Mesenchymal stem cell (in vitro differentiated cells and primary cell): ENCODE results near the gene MRTFA.

Experiments
- DNase-seq: peaks from one replicate; pipeline ENCODE4 v3.0.0-alpha.2; 2013
- H2AFZ ChIP-seq: one replicate; pipeline ENCODE4 v1.6.1; 2013; ENCODE audit warnings: low read depth, mild to moderate bottlenecking, control low read depth, inconsistent platforms, low read length, moderate library complexity
- H2AK5ac ChIP-seq: 2 replicates; pipeline ENCODE4 v1.6.1; 2013; ENCODE audit warnings: low read length, moderate library complexity, mild to moderate bottlenecking, inconsistent platforms; ENCODE audit not compliant: severe bottlenecking
- H2BK120ac ChIP-seq: one replicate; pipeline ENCODE4 v1.6.1; 2013; ENCODE audit warnings: low read depth, mild to moderate bottlenecking, inconsistent platforms, low read length, moderate library complexity
- H2BK12ac ChIP-seq, 2 experiments: one replicate each; pipeline ENCODE4 v1.6.1; 2013; ENCODE audit warnings: inconsistent platforms in 2 of 2, low read length in 2 of 2, mild to moderate bottlenecking in 2 of 2, moderate library complexity in 2 of 2, control low read depth in 1 of 2
- H2BK15ac ChIP-seq: one replicate; pipeline ENCODE4 v1.6.1; 2013; ENCODE audit warnings: mild to moderate bottlenecking, low read depth, inconsistent platforms; ENCODE audit not compliant: poor library complexity, severe bottlenecking
- H2BK5ac ChIP-seq: 2 replicates; pipeline ENCODE4 v1.6.1; 2013; ENCODE audit warnings: low read depth, mild to moderate bottlenecking, low read length, control low read depth, inconsistent platforms; ENCODE audit not compliant: poor library complexity, severe bottlenecking
- H3K14ac ChIP-seq, 2 experiments: one replicate each; pipeline ENCODE4 v1.6.1; 2013; ENCODE audit warnings: inconsistent platforms in 2 of 2, low read length in 2 of 2, control low read depth in 1 of 2, mild to moderate bottlenecking in 1 of 2, moderate library complexity in 1 of 2
- H3K18ac ChIP-seq, 2 experiments: one replicate each; pipeline ENCODE4 v1.6.1; 2013; ENCODE audit warnings: inconsistent platforms in 2 of 2, low read length in 2 of 2, control low read depth in 1 of 2, low read depth in 1 of 2, mild to moderate bottlenecking in 1 of 2
- H3K23ac ChIP-seq, 2 experiments: one replicate each; pipeline ENCODE4 v1.6.1; 2013; ENCODE audit warnings: inconsistent platforms in 2 of 2, low read length in 2 of 2, mild to moderate bottlenecking in 2 of 2, moderate library complexity in 2 of 2, control low read depth in 1 of 2
- H3K27ac ChIP-seq: 2 replicates; pipeline ENCODE4 v1.5.1; 2013; ENCODE audit warnings: mild to moderate bottlenecking, moderate library complexity, low read length, control low read depth, inconsistent platforms; ENCODE audit not compliant: poor library complexity, severe bottlenecking
- H3K27me3 ChIP-seq, 2 experiments: 2 replicates each; pipeline versions ENCODE4 v1.6.1 to v1.7.0; 2013; ENCODE audit warnings: low read length in 2 of 2, mild to moderate bottlenecking in 2 of 2, moderate library complexity in 2 of 2, control low read depth in 1 of 2, inconsistent platforms in 1 of 2; ENCODE audit not compliant: control insufficient read depth in 1 of 2, insufficient read depth in 1 of 2
- H3K36me3 ChIP-seq, 2 experiments: 2 replicates each; pipeline versions ENCODE4 v1.6.1 to v1.7.0; 2013; ENCODE audit warnings: low read length in 2 of 2, control low read depth in 1 of 2, inconsistent platforms in 1 of 2, low read depth in 1 of 2, mild to moderate bottlenecking in 1 of 2; ENCODE audit not compliant: insufficient read depth in 2 of 2, control insufficient read depth in 1 of 2
- H3K4ac ChIP-seq, 2 experiments: one replicate each; pipeline ENCODE4 v1.6.1; 2013; ENCODE audit warnings: inconsistent platforms in 2 of 2, low read length in 2 of 2, mild to moderate bottlenecking in 2 of 2, moderate library complexity in 2 of 2, control low read depth in 1 of 2, low read depth in 1 of 2
- H3K4me1 ChIP-seq: 2 replicates; pipeline ENCODE4 v1.6.1; 2013; ENCODE audit warnings: low read depth, low read length, control low read depth; ENCODE audit not compliant: control insufficient read depth, insufficient read depth
- H3K4me2 ChIP-seq: 2 replicates; pipeline ENCODE4 v1.6.1; 2013; ENCODE audit warnings: low read length, mild to moderate bottlenecking, inconsistent platforms; ENCODE audit not compliant: poor library complexity, severe bottlenecking
- H3K4me3 ChIP-seq, 2 experiments: 2 replicates each; pipeline versions ENCODE4 v1.5.1 to v1.7.0; 2013; ENCODE audit warnings: low read length in 2 of 2, mild to moderate bottlenecking in 2 of 2, control low read depth in 1 of 2, low read depth in 1 of 2; ENCODE audit not compliant: insufficient read depth in 1 of 2
- H3K79me1 ChIP-seq: replicated peaks from 2 replicates; pipeline ENCODE4 v1.6.1; 2013; ENCODE audit warnings: mild to moderate bottlenecking, control low read depth, low read length, inconsistent platforms; ENCODE audit not compliant: poor library complexity, severe bottlenecking
- H3K9ac ChIP-seq: 2 replicates; pipeline ENCODE4 v1.7.0; 2013; ENCODE audit warnings: mild to moderate bottlenecking, low read length, moderate library complexity
- H3K9me3 ChIP-seq: 2 replicates; pipeline ENCODE4 v1.7.0; 2013; ENCODE audit warnings: mild to moderate bottlenecking, low read length; ENCODE audit not compliant: control insufficient read depth
- H4K8ac ChIP-seq: one replicate; pipeline ENCODE4 v1.6.1; 2013; ENCODE audit warnings: inconsistent platforms, mild to moderate bottlenecking, low read length, moderate library complexity
- H4K91ac ChIP-seq: one replicate; pipeline ENCODE4 v1.6.1; 2013; ENCODE audit warnings: mild to moderate bottlenecking, low read length, inconsistent platforms
- WGBS: methylation state at CpG from one replicate; pipeline ENCODE4 v1.1.7; 2013; ENCODE audit warnings: mixed read lengths; 5-methylcytosine and 5-hydroxymethylcytosine counted together

The MRTFA gene

DNA sequence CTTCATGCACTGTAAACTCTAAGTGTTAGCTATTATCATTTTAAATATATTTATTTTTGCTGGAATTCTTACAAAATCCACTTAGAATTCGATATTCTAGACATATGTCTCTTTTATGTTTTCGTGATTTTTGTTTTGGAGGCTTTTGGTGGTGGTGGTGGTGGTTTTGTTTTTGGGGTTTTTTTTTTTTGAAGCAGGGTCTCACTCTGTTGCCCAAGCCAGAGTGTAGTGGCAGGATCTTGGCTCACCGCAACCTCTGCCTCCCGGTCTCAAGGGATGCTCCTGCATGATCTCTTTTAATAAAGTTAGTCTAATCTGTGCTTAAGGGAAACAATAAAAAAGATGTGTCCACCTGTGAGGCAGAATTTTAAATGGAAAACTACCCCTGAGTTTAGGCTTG is 117.7 kb downstream of the MRTFA start:
- H3K9ac ChIP-seq = no peak overlapping the region
- no peak overlapping the region for H2BK15ac ChIP-seq
- H2BK12ac ChIP-seq = no peak overlapping the region
- H2BK120ac ChIP-seq = no peak overlapping the region
- H3K18ac ChIP-seq = no peak overlapping the region
- 98% methylated on average over 3 of the region's 4 CpGs for WGBS
- H3K4me3 ChIP-seq = no peak overlapping the region
- H3K4me2 ChIP-seq = no peak overlapping the region
- no peaks in the 10 kb centered on the region for H3K27me3 ChIP-seq
- no peak overlapping the region for H4K8ac ChIP-seq
- no peak overlapping the region for H2BK5ac ChIP-seq
- no peak overlapping the region for H3K14ac ChIP-seq
- H2AFZ ChIP-seq = no peak overlapping the region
- no peak overlapping the region for H4K91ac ChIP-seq
- H3K79me1 ChIP-seq = peaks cover 35% of the 10 kb centered on the region
- no peak overlapping the region for H3K23ac ChIP-seq
- H3K9me3 ChIP-seq = no peaks in the 10 kb centered on the region
- no peaks in the 10 kb centered on the region for H3K4me1 ChIP-seq
- H3K36me3 ChIP-seq = peaks cover 0 to 6% of the 10 kb centered on the region in 2 experiments
- no peak for DNase-seq
- no peak overlapping the region for H3K4ac ChIP-seq
- no peak overlapping the region for H2AK5ac ChIP-seq
- H3K27ac ChIP-seq = no peak overlapping the region

DNA sequence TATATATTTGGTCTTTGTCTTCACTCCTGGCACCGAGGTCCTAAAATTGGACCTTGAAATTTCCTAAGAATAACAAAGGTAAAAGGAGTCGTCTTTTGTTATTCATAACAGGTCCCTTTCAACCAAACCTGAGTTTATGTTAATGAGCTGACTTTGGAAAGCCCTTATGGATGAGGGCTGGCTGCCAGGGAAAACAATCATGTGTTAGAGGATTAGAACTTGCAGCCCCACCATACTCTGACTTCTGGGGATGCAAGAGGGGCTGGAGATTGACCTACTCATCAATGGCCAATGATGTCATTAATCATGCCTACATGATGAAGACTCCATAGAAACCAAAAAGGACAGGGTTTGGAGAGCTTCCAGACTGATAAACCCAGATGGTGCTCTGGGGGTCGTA is 118.9 kb downstream of the MRTFA start:
- Histone ChIP-seq H3K4me2 (no peak overlapping the region), H2BK120ac (no peak overlapping the region), H2AFZ (no peak overlapping the region), H3K27me3 (no peaks in the 10 kb centered on the region), H3K36me3 (peaks cover 0 to 6% of the 10 kb centered on the region in 2 experiments), H3K4me1 (peaks cover 1% of the 10 kb centered on the region), H2AK5ac (no peak overlapping the region), H3K9me3 (no peaks in the 10 kb centered on the region), H3K4me3 (no peak overlapping the region), H3K18ac (no peak overlapping the region), H4K91ac (no peak overlapping the region), H2BK12ac (no peak overlapping the region), H2BK5ac (no peak overlapping the region), H4K8ac (no peak overlapping the region), H3K79me1 (peaks cover 32% of the 10 kb centered on the region), H3K14ac (no peak overlapping the region), H2BK15ac (no peak overlapping the region), H3K9ac (no peak overlapping the region), H3K23ac (no peak overlapping the region), H3K4ac (no peak overlapping the region), H3K27ac (no peak overlapping the region)
- no peak for DNase-seq
- whole genome bisulfite sequencing = 100% methylated on average over 1 of the region's 3 CpGs

DNA sequence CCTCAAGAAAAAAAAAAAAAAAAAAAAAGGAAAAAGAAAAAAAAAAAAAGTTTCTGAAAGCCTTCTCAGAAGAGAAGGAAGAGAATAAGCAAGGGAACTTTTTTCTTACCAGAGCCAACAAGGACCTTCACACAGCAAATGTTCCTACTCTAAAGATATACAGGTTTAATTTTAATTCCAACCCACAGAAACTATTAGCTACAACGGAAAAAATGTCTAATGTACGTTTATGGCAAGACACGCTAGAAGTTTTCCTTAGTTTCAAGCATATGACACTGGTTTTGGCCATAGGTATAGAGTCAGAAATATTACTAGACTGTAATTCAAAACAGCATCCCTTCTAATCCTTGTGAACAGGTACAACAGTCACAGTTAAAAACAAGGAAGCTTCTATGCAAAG is 120.1 kb downstream of the MRTFA start:
- Histone ChIP-seq H3K14ac (no peak overlapping the region), H3K4ac (no peak overlapping the region), H4K8ac (no peak overlapping the region), H2BK12ac (no peak overlapping the region), H2AK5ac (no peak overlapping the region), H3K4me3 (no peak overlapping the region), H4K91ac (no peak overlapping the region), H3K27me3 (no peaks in the 10 kb centered on the region), H3K18ac (no peak overlapping the region), H2AFZ (no peak overlapping the region), H3K4me1 (peaks cover 3% of the 10 kb centered on the region), H3K23ac (no peak overlapping the region), H2BK120ac (no peak overlapping the region), H3K79me1 (peaks cover 22% of the 10 kb centered on the region), H3K4me2 (no peak overlapping the region), H3K9ac (no peak overlapping the region), H3K9me3 (no peaks in the 10 kb centered on the region), H3K36me3 (no peaks in the 10 kb centered on the region), H2BK5ac (no peak overlapping the region), H2BK15ac (no peak overlapping the region), H3K27ac (no peak overlapping the region)
- DNase-seq = no peak
- WGBS = 90% methylated on average over 2 of the region's 3 CpGs

DNA sequence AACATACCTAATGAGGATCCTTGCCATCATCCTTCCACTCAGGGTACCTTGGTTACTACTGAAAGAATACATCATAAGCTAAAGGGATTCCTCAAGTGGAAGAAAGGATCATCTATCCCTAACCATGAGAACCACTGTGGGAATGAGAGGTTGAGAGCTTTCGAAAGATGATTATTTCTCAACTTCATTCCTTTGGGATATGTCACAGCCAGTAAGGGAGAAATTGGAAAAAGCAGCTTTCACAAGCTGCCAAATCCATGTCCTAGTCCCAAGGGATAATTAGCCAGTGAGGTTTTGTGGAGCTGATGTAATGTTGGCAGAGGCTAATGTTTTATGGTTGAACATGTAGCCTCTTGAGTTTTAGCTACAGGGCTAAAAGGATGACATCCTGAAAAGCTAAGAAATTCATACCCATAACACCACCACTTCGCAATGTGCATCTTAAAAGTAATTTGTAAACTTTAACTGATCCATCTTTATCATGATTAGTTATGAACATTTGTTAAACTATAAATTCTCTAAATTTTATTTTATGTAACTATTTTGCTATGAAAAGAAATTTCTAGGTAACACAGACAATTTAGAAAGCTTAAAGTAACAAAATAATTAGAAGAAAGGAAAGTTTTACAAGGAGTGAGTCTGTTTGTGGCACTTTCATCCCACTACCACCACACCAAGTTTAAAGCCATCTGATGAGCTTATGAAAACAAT is 123.9 kb downstream of the MRTFA start:
- Histone ChIP-seq H3K14ac (no peak overlapping the region), H2BK5ac (no peak overlapping the region), H4K91ac (no peak overlapping the region), H3K4me2 (no peak overlapping the region), H3K4ac (no peak overlapping the region), H2BK12ac (no peak overlapping the region), H3K9me3 (no peaks in the 10 kb centered on the region), H3K23ac (no peak overlapping the region), H3K4me1 (peaks cover 6% of the 10 kb centered on the region), H2BK15ac (no peak overlapping the region), H3K27me3 (no peaks in the 10 kb centered on the region), H3K18ac (peak overlapping the region in 1 of 2 experiments; percentile 9), H3K4me3 (no peak overlapping the region), H3K27ac (peak overlapping the region; percentile 55), H3K9ac (peak overlapping the region; percentile 67), H3K79me1 (peaks cover 19% of the 10 kb centered on the region), H4K8ac (no peak overlapping the region), H2BK120ac (no peak overlapping the region), H2AK5ac (no peak overlapping the region), H2AFZ (no peak overlapping the region), H3K36me3 (no peaks in the 10 kb centered on the region)
- no CpG with 5 or more reads among the region's 2 CpGs for whole genome bisulfite sequencing
- DNase-seq = peak; percentile 100
